ENCODE data around the gene CPNE8. TPM values are rescaled to one million over a fixed set of nuclear protein-coding genes. Genes with fewer than 3 reads are reported as not detected.

CPNE8 gene
- total RNA-seq, 1 experiment from 2014 or later = 14.5 TPM

- no peak for DNase-seq (ENCODE audit: low read depth)
Observed at GRCh38 chr12:38728894-38729293, 176.5 kb downstream of the CPNE8 start.

GRCh38 chr12:38721611-38722252 is 183.7 kb downstream of the CPNE8 start:
- DNase-seq (ENCODE audit: low read depth) = no peak

GRCh38 chr12:38720661-38721060 is 184.7 kb downstream of the CPNE8 start:
- no peak for DNase-seq (ENCODE audit: low read depth)

GRCh38 chr12:38713294-38713693 is 192.1 kb downstream of the CPNE8 start:
- DNase-seq (ENCODE audit: low read depth) = peak; percentile 12

GRCh38 chr12:38711054-38711453 is 194.3 kb downstream of the CPNE8 start:
- DNase-seq (ENCODE audit: low read depth) = no peak

GRCh38 chr12:38708466-38708865 is 196.9 kb downstream of the CPNE8 start:
- no peak for DNase-seq (ENCODE audit: low read depth)

- no peak for DNase-seq (ENCODE audit: low read depth)
Observed at GRCh38 chr12:38707648-38708047, 197.7 kb downstream of the CPNE8 start.

- no peak for DNase-seq (ENCODE audit: low read depth)
Observed at GRCh38 chr12:38697289-38697688, 208.1 kb downstream of the CPNE8 start.

GRCh38 chr12:38695057-38695456 is 210.3 kb downstream of the CPNE8 start:
- DNase-seq (ENCODE audit: low read depth) = no peak

- no peak for DNase-seq (ENCODE audit: low read depth)
Observed at GRCh38 chr12:38691164-38691563, 214.2 kb downstream of the CPNE8 start.

GRCh38 chr12:38690646-38691045 is 214.7 kb downstream of the CPNE8 start:
- no peak for DNase-seq (ENCODE audit: low read depth)

- no peak for DNase-seq (ENCODE audit: low read depth)
Observed at GRCh38 chr12:38689704-38690103, 215.7 kb downstream of the CPNE8 start.

GRCh38 chr12:38689195-38689594 is 216.2 kb downstream of the CPNE8 start:
- DNase-seq (ENCODE audit: low read depth) = no peak

GRCh38 chr12:38682521-38682920 is 222.9 kb downstream of the CPNE8 start:
- DNase-seq (ENCODE audit: low read depth) = no peak

- DNase-seq (ENCODE audit: low read depth) = no peak
Observed at GRCh38 chr12:38669530-38669929, 235.9 kb downstream of the CPNE8 start.

- no peak for DNase-seq (ENCODE audit: low read depth)
Observed at GRCh38 chr12:38669081-38669480, 236.3 kb downstream of the CPNE8 start.

- no peak for DNase-seq (ENCODE audit: low read depth)
Observed at GRCh38 chr12:38666425-38666824, 239.0 kb downstream of the CPNE8 start.

GRCh38 chr12:38664661-38665269 is 240.6 kb downstream of the CPNE8 start:
- peak; percentile 13 for DNase-seq (ENCODE audit: low read depth)

GRCh38 chr12:38662829-38663228 is 242.6 kb downstream of the CPNE8 start:
- no peak for DNase-seq (ENCODE audit: low read depth)

- DNase-seq (ENCODE audit: low read depth) = no peak
Observed at GRCh38 chr12:38653650-38654049, 251.7 kb downstream of the CPNE8 start.

- DNase-seq (ENCODE audit: low read depth) = no peak
Observed at GRCh38 chr12:38648813-38649212, 256.6 kb downstream of the CPNE8 start.

- DNase-seq (ENCODE audit: low read depth) = no peak
Observed at GRCh38 chr12:38646146-38646545, 259.2 kb downstream of the CPNE8 start.

GRCh38 chr12:38639625-38640024 is 265.8 kb downstream of the CPNE8 start:
- peak; percentile 30 for DNase-seq (ENCODE audit: low read depth)

GRCh38 chr12:38638401-38638800 is 267.0 kb downstream of the CPNE8 start:
- no peak for DNase-seq (ENCODE audit: low read depth)
